ENCODE results near the gene ZNF277. TPM values are rescaled to one million over a fixed set of nuclear protein-coding genes. Genes with fewer than 3 reads are reported as not detected.
"Not testable (repeated sequence)": the region's sequence is repeated elsewhere in the genome, so short reads cannot be mapped to it uniquely, and the experiment has no call there.

Gene ZNF277
- total RNA-seq, 2 experiments from 2014 or later, result 17.6 to 21.4 TPM

DNA sequence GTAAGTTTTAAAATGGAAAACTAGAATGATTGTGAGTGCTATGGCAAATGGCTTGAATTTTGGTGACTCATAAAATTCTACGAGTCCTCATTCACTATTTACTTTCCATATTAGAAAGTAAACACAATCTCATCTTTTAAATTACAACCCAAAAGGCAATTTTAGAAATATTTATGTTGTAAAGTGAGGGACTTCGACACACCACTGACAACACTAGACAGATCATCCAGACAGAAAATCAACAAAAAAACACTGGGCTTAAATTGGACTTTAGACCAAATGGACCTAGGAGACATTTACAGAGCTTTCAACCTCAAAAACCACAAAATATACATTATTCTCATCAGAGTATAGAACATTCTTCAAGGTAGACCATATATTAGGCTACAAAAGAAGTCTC is 30.1 kb downstream of the ZNF277 start:
- H3K27ac Mint-ChIP-seq, result no peak overlapping the region

DNA sequence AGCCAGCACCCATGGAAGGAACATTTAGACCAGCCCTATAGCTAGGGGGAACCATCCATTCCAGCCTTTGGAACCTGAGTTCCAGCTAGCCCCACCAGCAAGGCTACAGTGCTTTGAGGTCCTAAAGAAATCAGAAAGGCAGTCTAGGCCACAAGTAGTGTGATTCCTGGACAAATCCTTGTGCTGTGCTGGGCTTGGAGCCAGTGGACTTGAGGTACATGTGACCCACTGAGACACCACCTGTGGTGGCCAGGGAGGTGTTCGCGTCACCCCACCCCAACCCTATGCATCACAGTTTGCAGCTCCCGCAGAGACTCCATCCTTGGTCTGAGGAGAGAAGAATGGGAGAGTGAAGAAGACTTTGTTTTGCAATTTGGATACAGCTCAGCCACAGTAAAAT is 31.8 kb downstream of the ZNF277 start:
- Mint-ChIP-seq H3K9me3 (ENCODE audit: low read depth) (peaks cover 11% of the 10 kb centered on the region), H3K27ac (no peak overlapping the region), H3K27me3 (no peaks in the 10 kb centered on the region), H3K36me3 (ENCODE audit: low read depth) (peaks cover 16% of the 10 kb centered on the region), H3K4me1 (no peaks in the 10 kb centered on the region), H3K4me3 (no peak overlapping the region)
- CTCF ChIA-PET, result no interaction called here
- DNase-seq, result no peak
- no peak for ATAC-seq
- intact Hi-C loops (cut with DNase I, micrococcal nuclease), result no loop called here
- POLR2A ChIA-PET, result no interaction called here

More for the DNA sequence above, 30.1 kb downstream of the ZNF277 start:
- Mint-ChIP-seq H3K36me3 (ENCODE audit: low read depth) (peaks cover 15% of the 10 kb centered on the region), H3K4me1 (no peaks in the 10 kb centered on the region), H3K4me3 (no peak overlapping the region), H3K9me3 (ENCODE audit: low read depth) (peaks cover 7% of the 10 kb centered on the region), H3K27me3 (no peaks in the 10 kb centered on the region)
- ChIA-PET CTCF (interaction anchor here (0.9 kb wide), 1 partner anchor 22 kb away, joined by 3 read pairs; no protein-coding TSS in a partner anchor), POLR2A (no interaction called here)
- intact Hi-C loops (cut with DNase I, micrococcal nuclease), result no loop called here
- ATAC-seq (no peak), DNase-seq (no peak)

DNA sequence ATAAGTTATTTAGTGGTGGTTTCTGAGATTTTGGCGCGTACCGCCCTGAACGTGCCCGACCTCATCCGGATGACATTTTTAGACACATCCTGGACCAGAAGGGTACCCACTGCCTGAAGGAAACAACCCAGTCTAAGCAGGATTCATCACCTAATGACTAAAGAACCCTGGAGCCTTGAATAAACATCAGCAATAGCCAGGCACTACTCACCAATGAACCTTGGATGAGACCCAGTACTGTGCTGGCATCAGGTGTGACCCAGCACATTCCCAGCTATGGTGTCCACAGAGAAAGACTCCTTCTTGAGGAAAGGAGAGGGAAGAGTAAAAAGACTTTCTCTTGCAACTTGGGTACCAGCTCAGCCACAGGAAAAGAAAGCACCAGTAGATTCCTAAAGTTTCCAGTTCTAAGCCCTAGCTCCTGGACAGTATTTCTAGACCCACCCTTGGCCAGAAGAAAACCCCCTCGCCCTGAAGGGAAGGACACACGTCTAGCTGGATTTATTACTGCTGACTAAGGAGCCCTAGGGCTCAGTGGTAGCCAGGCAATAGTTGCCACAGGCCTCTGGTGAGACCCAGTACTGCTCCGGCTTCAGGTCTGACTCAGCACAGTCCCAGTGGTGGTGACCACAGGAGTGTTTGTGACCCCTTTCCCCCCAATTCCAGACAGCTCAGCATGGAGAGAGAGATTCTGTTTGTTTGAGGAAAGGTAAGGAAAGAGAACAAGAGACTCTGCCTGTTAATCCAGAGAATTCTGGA is 32.5 kb downstream of the ZNF277 start:
- Mint-ChIP-seq H3K4me1 (no peaks in the 10 kb centered on the region), H3K4me3 (no peak overlapping the region), H3K27me3 (no peaks in the 10 kb centered on the region), H3K27ac (no peak overlapping the region), H3K36me3 (ENCODE audit: low read depth) (peaks cover 14% of the 10 kb centered on the region), H3K9me3 (ENCODE audit: low read depth) (peaks cover 12% of the 10 kb centered on the region)
- ChIA-PET POLR2A (no interaction called here), CTCF (no interaction called here)
- intact Hi-C loops (cut with DNase I, micrococcal nuclease), result no loop called here
- no peak for ATAC-seq
- no peak for DNase-seq

DNA sequence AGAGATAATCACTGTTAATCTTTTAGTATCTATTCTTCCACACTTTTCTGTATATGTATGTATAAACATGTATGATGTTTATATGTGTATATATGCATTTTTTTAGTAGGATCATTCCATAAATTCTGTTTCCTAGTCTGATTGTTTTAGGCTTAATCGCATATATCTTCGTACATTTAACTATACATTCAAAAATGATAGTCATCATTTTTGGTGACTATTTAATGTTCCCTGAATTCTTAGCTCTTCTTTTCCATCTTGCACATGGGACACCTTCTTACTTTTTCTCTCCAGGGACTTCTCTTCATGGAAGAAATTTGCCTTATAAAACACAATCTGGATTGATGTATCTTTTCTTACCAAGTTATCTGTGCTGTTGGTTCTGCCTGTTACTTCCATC is 42.1 kb downstream of the ZNF277 start:
- no peaks in the 10 kb centered on the region for H3K27me3 Mint-ChIP-seq
- H3K27ac Mint-ChIP-seq, result no peak overlapping the region
- H3K4me1 Mint-ChIP-seq, result peaks cover 20% of the 10 kb centered on the region
- peaks cover 7% of the 10 kb centered on the region for H3K36me3 Mint-ChIP-seq (ENCODE audit: low read depth)
- no peak overlapping the region for H3K4me3 Mint-ChIP-seq
- ATAC-seq (no peak), DNase-seq (no peak)
- ChIA-PET CTCF (interaction anchor here (0.6 to 1.1 kb wide), 2 partner anchors 15 to 51 kb away, joined by 3 to 5 read pairs; no protein-coding TSS in a partner anchor), POLR2A (no interaction called here)
- intact Hi-C loops (cut with DNase I, micrococcal nuclease), result no loop called here
- peaks cover 2% of the 10 kb centered on the region for H3K9me3 Mint-ChIP-seq (ENCODE audit: low read depth)

DNA sequence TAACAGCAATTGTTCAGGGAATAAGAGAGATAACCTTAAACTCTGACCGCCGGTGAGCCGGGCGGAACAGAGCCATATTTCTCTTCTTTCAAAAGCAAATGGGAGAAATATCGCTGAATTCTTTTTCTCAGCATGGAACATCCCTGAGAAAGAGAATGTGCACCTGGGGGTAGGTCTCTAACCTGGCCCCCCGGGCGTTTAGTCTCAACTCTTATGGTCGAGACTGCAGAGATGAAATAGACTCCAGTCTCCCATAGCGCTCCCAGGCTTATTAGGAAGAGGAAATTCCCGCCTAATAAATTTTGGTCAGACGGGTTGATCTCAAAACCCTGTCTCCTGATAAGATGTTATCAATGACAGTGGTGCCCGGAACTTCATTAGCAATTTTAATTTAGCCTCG is 43.5 kb downstream of the ZNF277 start:
- H3K9me3 Mint-ChIP-seq (ENCODE audit: low read depth); H3K27me3 Mint-ChIP-seq; POLR2A ChIA-PET; H3K4me3 Mint-ChIP-seq; ATAC-seq; CTCF ChIA-PET; DNase-seq; H3K36me3 Mint-ChIP-seq (ENCODE audit: low read depth); intact Hi-C loops (cut with DNase I, micrococcal nuclease); H3K27ac Mint-ChIP-seq: not testable (repeated sequence)
- peaks cover 30% of the 10 kb centered on the region for H3K4me1 Mint-ChIP-seq

DNA sequence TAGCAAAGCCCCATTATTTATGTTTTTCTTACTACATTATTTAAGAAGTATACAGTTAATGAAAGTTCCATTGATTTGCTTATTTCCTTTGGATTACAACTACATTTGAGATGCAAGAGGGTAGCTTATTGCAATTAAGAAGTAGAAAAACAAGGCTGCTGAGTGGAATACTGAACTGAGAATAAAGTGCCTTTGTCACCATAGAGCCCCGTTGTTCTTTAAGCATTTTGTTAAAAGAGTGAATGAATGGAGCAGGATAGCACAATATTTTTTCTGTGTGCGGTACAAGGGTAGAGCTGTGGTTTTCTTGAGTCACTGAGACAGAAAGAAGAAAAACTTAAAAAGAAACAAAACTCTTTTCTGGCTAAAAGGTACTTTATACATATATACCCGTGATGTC is 45.6 kb downstream of the ZNF277 start:
- DNase-seq (no peak), ATAC-seq (no peak)
- no peaks in the 10 kb centered on the region for H3K36me3 Mint-ChIP-seq (ENCODE audit: low read depth)
- H3K4me1 Mint-ChIP-seq, result peaks cover 34% of the 10 kb centered on the region
- no peaks in the 10 kb centered on the region for H3K27me3 Mint-ChIP-seq
- POLR2A ChIA-PET, result no interaction called here
- H3K4me3 Mint-ChIP-seq, result no peak overlapping the region
- CTCF ChIA-PET, result interaction anchor here (0.5 kb wide), 1 partner anchor 911 kb away, joined by 3 read pairs; no protein-coding TSS in a partner anchor
- H3K9me3 Mint-ChIP-seq (ENCODE audit: low read depth), result peaks cover 2% of the 10 kb centered on the region
- intact Hi-C loops (cut with DNase I, micrococcal nuclease), result no loop called here
- H3K27ac Mint-ChIP-seq, result no peak overlapping the region

DNA sequence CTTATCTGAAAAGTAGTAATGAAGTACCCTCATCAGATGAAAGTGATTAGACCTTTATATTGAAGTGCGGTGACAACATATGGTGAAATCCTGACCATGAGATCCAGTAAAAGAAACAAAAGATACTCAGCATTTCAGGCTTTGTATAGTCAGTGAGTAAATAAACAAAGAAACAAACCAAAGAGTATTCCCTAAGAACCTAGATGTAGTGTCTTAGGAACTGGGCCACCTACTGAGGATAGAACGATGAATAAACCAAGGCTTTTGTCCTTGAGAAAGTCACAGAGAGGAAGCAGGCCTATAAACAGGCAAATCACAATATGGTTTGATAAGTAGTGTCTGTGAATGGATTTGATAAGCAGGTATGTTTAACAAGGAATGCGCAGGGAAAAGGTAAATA is 46.2 kb downstream of the ZNF277 start:
- POLR2A ChIA-PET, result no interaction called here
- H3K27ac Mint-ChIP-seq, result no peak overlapping the region

DNA sequence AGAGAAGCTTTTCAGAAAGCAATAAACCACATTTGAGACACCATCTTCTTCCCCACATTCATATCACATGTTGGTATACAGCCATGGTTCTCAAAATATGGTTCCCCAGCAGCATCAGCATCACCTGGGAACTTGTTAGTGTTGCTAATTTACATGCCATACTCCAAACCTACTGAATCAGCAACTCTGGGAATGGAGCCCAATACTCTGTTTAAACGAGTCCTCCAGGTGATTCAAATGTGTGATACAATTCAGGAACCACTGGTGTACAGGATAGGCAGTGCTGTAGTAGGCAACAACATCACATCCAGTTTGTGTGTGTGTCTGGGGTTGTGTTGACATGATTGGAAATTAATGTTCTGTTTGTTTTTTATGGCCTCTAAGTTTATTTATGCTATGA is 47.7 kb downstream of the ZNF277 start:
- Mint-ChIP-seq H3K27ac (no peak overlapping the region), H3K36me3 (ENCODE audit: low read depth) (no peaks in the 10 kb centered on the region), H3K27me3 (no peaks in the 10 kb centered on the region), H3K4me1 (peaks cover 34% of the 10 kb centered on the region), H3K9me3 (ENCODE audit: low read depth) (peaks cover 2% of the 10 kb centered on the region), H3K4me3 (no peak overlapping the region)
- intact Hi-C loops (cut with DNase I, micrococcal nuclease), result no loop called here
- DNase-seq (no peak), ATAC-seq (no peak)
- POLR2A ChIA-PET, result interaction anchor here (0.6 kb wide), 1 partner anchor 240 kb away, joined by 3 read pairs; no protein-coding TSS in a partner anchor
- CTCF ChIA-PET, result interaction anchor here (0.5 to 1.5 kb wide), 3 partner anchors 20 to 1212 kb away, joined by 3 to 6 read pairs (median 5); no protein-coding TSS in a partner anchor

More for the DNA sequence above, 46.2 kb downstream of the ZNF277 start:
- H3K36me3 Mint-ChIP-seq (ENCODE audit: low read depth), result no peaks in the 10 kb centered on the region
- intact Hi-C loops (cut with DNase I, micrococcal nuclease), result no loop called here
- no peak for ATAC-seq
- no peak overlapping the region for H3K4me3 Mint-ChIP-seq
- H3K9me3 Mint-ChIP-seq (ENCODE audit: low read depth), result peaks cover 2% of the 10 kb centered on the region
- peaks cover 34% of the 10 kb centered on the region for H3K4me1 Mint-ChIP-seq
- CTCF ChIA-PET, result no interaction called here
- H3K27me3 Mint-ChIP-seq, result no peaks in the 10 kb centered on the region
- DNase-seq, result no peak

DNA sequence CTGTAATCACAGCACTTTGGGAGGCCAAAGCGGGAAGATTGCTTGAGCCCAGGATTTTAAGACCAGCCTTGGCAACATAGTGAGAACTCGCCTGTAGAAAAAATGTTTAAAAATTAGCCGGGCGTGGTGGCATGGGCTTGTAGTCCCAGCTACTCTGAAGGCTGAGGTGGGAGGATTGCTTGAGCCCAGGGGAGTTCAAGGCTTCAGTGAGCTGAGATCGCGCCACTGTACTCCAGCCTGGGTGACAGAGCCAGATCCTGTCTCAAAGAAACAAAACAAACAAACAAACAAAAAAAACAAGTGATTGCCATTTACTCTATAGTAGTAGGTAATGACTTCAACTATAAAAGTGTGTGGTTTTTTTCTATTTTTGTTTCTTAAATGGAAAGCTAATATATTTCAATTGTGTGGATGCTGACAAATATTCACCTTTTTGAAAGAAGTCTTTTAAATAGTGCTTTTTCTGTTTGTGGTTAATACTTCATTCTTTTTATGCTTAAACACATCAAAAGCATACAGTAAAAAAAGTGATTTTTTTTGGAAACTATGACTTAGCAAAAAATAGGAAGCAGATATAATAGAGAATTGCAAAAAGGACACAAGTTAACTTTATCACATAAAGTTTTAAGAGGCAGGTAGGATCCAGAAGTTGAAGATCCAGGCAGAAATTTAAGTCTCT is 48.4 kb downstream of the ZNF277 start:
- DNase-seq, result no peak
- no peak for ATAC-seq
- ChIA-PET CTCF (interaction anchor here (0.5 to 1.5 kb wide), 4 partner anchors 19 to 1211 kb away, joined by 3 to 6 read pairs (median 4); no protein-coding TSS in a partner anchor), POLR2A (interaction anchor here (0.6 kb wide), 1 partner anchor 240 kb away, joined by 3 read pairs; no protein-coding TSS in a partner anchor)
- Mint-ChIP-seq H3K27me3 (no peaks in the 10 kb centered on the region), H3K36me3 (ENCODE audit: low read depth) (no peaks in the 10 kb centered on the region), H3K4me1 (peaks cover 34% of the 10 kb centered on the region), H3K9me3 (ENCODE audit: low read depth) (no peaks in the 10 kb centered on the region), H3K27ac (no peak overlapping the region), H3K4me3 (no peak overlapping the region)
- intact Hi-C loops (cut with DNase I, micrococcal nuclease), result no loop called here

DNA sequence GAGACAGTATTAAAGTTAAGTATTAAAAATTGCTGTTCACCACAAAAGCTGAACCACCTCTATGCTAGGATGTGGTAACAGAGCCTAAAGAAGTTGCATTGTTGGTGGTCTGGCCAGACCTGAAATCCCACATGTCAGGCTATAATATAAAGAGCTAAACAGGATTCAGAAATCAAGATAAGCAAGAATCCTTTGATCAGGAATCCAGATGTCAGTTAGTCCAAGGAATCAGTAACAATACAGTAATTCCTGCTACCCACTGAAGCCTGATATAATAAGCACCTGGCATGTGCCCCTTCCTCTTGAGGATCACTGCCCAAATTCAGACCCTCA is 48.9 kb downstream of the ZNF277 start:
- Mint-ChIP-seq H3K4me3 (no peak overlapping the region), H3K4me1 (peaks cover 34% of the 10 kb centered on the region), H3K9me3 (ENCODE audit: low read depth) (no peaks in the 10 kb centered on the region), H3K27ac (no peak overlapping the region), H3K36me3 (ENCODE audit: low read depth) (no peaks in the 10 kb centered on the region), H3K27me3 (no peaks in the 10 kb centered on the region)
- DNase-seq (no peak), ATAC-seq (no peak)
- intact Hi-C loops (cut with DNase I, micrococcal nuclease), result no loop called here
- CTCF ChIA-PET, result interaction anchor here (1.1 kb wide), 1 partner anchor 174 kb away, joined by 3 read pairs; no protein-coding TSS in a partner anchor
- POLR2A ChIA-PET, result no interaction called here

DNA sequence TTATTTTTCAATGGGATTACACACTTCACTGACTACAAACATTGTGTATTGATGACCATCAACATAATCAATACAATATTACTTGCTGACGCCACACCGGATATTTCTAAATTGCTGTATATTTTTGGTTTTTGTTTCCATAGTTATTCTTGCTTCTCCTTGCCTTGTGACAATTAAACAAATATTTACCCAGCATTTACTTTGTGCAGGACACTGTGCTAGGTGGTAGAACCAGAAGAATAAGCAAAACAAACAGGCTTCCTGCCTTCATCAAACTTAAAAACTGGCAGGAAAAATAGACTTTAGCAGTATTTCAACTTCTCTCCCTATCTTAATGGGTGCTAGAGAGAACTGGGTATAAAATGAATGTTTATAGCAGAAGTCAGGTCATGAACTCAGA is 50.6 kb downstream of the ZNF277 start:
- Mint-ChIP-seq H3K4me3 (no peak overlapping the region), H3K36me3 (ENCODE audit: low read depth) (no peaks in the 10 kb centered on the region), H3K27ac (no peak overlapping the region), H3K9me3 (ENCODE audit: low read depth) (no peaks in the 10 kb centered on the region), H3K27me3 (no peaks in the 10 kb centered on the region), H3K4me1 (peaks cover 27% of the 10 kb centered on the region)
- intact Hi-C loops (cut with DNase I, micrococcal nuclease), result no loop called here
- ChIA-PET CTCF (no interaction called here), POLR2A (no interaction called here)
- no peak for DNase-seq
- no peak for ATAC-seq

DNA sequence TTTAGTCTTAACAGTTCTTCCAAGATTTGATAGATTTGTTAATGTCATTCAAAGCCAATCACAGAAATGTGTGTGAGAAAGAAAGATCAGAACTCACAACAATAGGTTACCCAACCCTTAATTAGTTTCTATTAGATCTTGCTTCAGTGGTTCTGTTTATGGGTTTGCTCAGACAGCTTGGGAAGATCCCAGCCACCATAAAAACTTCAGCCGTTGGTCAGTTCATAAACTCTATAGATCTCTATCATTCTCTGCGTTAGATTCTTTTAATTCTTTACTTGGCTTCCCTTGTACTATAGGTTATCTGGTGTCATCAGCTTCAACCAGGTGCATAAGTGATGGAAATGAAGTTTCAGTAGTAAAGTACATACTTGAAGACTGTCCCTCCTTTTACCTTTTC is 54.4 kb downstream of the ZNF277 start:
- ATAC-seq (no peak), DNase-seq (no peak)
- Mint-ChIP-seq H3K27me3 (no peaks in the 10 kb centered on the region), H3K27ac (no peak overlapping the region), H3K36me3 (ENCODE audit: low read depth) (no peaks in the 10 kb centered on the region), H3K4me3 (no peak overlapping the region), H3K4me1 (peaks cover 14% of the 10 kb centered on the region), H3K9me3 (ENCODE audit: low read depth) (no peaks in the 10 kb centered on the region)
- intact Hi-C loops (cut with DNase I, micrococcal nuclease), result no loop called here
- ChIA-PET CTCF (no interaction called here), POLR2A (no interaction called here)

All from activated CD4-positive, alpha-beta T cell treated with anti-CD3 and anti-CD28 coated beads for 36 hours (primary cell).